Measurements from ENCODE around the gene LSM14A. TPM values are rescaled to one million over a fixed set of nuclear protein-coding genes. Genes with fewer than 3 reads are reported as not detected.
"Not testable (repeated sequence)": the region's sequence is repeated elsewhere in the genome, so short reads cannot be mapped to it uniquely, and the experiment has no call there.

LSM14A gene
- total RNA-seq, 4 donors from 2014 or later, result 90.8 to 163 (median 111) TPM

GRCh38 chr19:34131100-34131499 is 41.2 kb upstream of the LSM14A start:
- peak in 1 of 2 donors; percentile 37 for DNase-seq (ENCODE audit: low spot score in 2 of 2)
- no peak for TF ChIP-seq POLR2A (IDR thresholded peaks at IDR 0.05)
- no peak overlapping the region for H3K4me3 ChIP-seq (ENCODE audit: low read depth, poor library complexity, severe bottlenecking)
- intact Hi-C loops (cut with DNase I; ENCODE audit: low total_unique reads), result loop anchor here (10.0 kb wide), 1 partner anchor 1796 kb away; no protein-coding TSS in a partner anchor

- WGBS, 2 donors, result 81 to 100% methylated on average over 4 to 7 of the region's 24 CpGs
- peak in 1 of 2 donors; percentile 17 for DNase-seq (ENCODE audit: low spot score in 2 of 2)
- not testable (repeated sequence) for H3K4me3 ChIP-seq (ENCODE audit: low read depth, poor library complexity, severe bottlenecking)
- intact Hi-C loops (cut with DNase I; ENCODE audit: low total_unique reads), result loop anchor here (10.0 kb wide), 1 partner anchor 1797 kb away; no protein-coding TSS in a partner anchor
These were observed 40.2 kb upstream of the LSM14A start for GRCh38 chr19:34132145-34132544.

- intact Hi-C loops (cut with DNase I; ENCODE audit: low total_unique reads), result loop anchor here (10.0 kb wide), 1 partner anchor 1798 kb away; no protein-coding TSS in a partner anchor
- WGBS, 2 donors, result no CpG with 5 or more reads among the region's 32 CpGs
- H3K4me3 ChIP-seq (ENCODE audit: low read depth, poor library complexity, severe bottlenecking), result not testable (repeated sequence)
- DNase-seq (ENCODE audit: low spot score in 2 of 2), result peak in 1 of 2 donors; percentile 29
These were observed 39.6 kb upstream of the LSM14A start for GRCh38 chr19:34132706-34133105.

GRCh38 chr19:34134190-34135053 is 37.9 kb upstream of the LSM14A start:
- H3K4me3 ChIP-seq (ENCODE audit: low read depth, poor library complexity, severe bottlenecking), result peak overlapping the region; percentile 36
- WGBS, 2 donors, result 0 to 1% methylated on average over 39 to 61 of the region's 63 CpGs
- TF ChIP-seq CTCF (IDR thresholded peaks at IDR 0.05) (no peak), POLR2A (IDR thresholded peaks at IDR 0.05) (no peak)
- intact Hi-C loops (cut with DNase I; ENCODE audit: low total_unique reads), result loop anchor here (10.0 kb wide), 1 partner anchor 1800 kb away; no protein-coding TSS in a partner anchor
- DNase-seq (ENCODE audit: low spot score in 2 of 2), result peak; percentile 73 to 96

- intact Hi-C loops (cut with DNase I; ENCODE audit: low total_unique reads), result loop anchor here (10.0 kb wide), 1 partner anchor 1800 kb away; no protein-coding TSS in a partner anchor
- DNase-seq (ENCODE audit: low spot score in 2 of 2), result peak in 1 of 2 donors; percentile 74
- 83 to 86% methylated on average over 24 of the region's 24 CpGs for WGBS, 2 donors
- TF ChIP-seq POLR2A (IDR thresholded peaks at IDR 0.05) (no peak), CTCF (IDR thresholded peaks at IDR 0.05) (no peak)
- no peak overlapping the region for H3K4me3 ChIP-seq (ENCODE audit: low read depth, poor library complexity, severe bottlenecking)
These were observed 37.1 kb upstream of the LSM14A start for GRCh38 chr19:34135054-34135800.

- H3K4me3 ChIP-seq (ENCODE audit: low read depth, poor library complexity, severe bottlenecking), result no peak overlapping the region
- DNase-seq (ENCODE audit: low spot score in 2 of 2), result peak in 1 of 2 donors; percentile 49
- WGBS, 2 donors, result 85% methylated on average over 7 of the region's 7 CpGs
- TF ChIP-seq POLR2A (IDR thresholded peaks at IDR 0.05), result no peak
- TF ChIP-seq CTCF (IDR thresholded peaks at IDR 0.05), result no peak
- intact Hi-C loops (cut with DNase I; ENCODE audit: low total_unique reads), result loop anchor here (10.0 kb wide), 1 partner anchor 1801 kb away; no protein-coding TSS in a partner anchor
These were observed 36.3 kb upstream of the LSM14A start for GRCh38 chr19:34135821-34136611.

Data from lower leg skin (tissue), 4 donors.